Measurements from ENCODE around the gene GRIN1. TPM values are rescaled to one million over a fixed set of nuclear protein-coding genes. Genes with fewer than 3 reads are reported as not detected.
"Not testable (repeated sequence)": the region's sequence is repeated elsewhere in the genome, so short reads cannot be mapped to it uniquely, and the experiment has no call there.

GRIN1 gene
- total RNA-seq, 1 donor from 2014 or later = not detected

GRCh38 chr9:137129456-137130175, 9.3 kb upstream of the GRIN1 start:
- Mint-ChIP-seq H3K27ac (no peak overlapping the region), H3K36me3 (no peaks in the 10 kb centered on the region), H3K4me1 (peaks cover 22% of the 10 kb centered on the region), H3K27me3 (ENCODE audit: insufficient read depth, low read depth) (peaks cover 18% of the 10 kb centered on the region), H3K9me3 (no peaks in the 10 kb centered on the region), H3K4me3 (peak overlapping the region; percentile 89)
- H3K79me2 ChIP-seq (ENCODE audit: low read depth) = peaks cover 22% of the 10 kb centered on the region
- H4K20me1 ChIP-seq (ENCODE audit: low read depth) = peaks cover 11% of the 10 kb centered on the region
- peak; percentile 96 for DNase-seq (ENCODE audit: low spot score)
- H2AFZ ChIP-seq (replicated peaks) = peak overlapping the region; percentile 75
- H3K36me3 ChIP-seq = no peaks in the 10 kb centered on the region
- peak overlapping the region; percentile 33 for H3K9ac ChIP-seq
- peak overlapping the region; percentile 86 for H3K4me2 ChIP-seq
- no peaks in the 10 kb centered on the region for H3K9me3 ChIP-seq (ENCODE audit: low read depth)
- H3K27me3 ChIP-seq = peaks cover 46% of the 10 kb centered on the region
- TF ChIP-seq EZH2phosphoT487 (IDR thresholded peaks at IDR 0.05) (no peak), CTCF (IDR thresholded peaks at IDR 0.05) (no peak), EZH2 (IDR thresholded peaks at IDR 0.05) (peak; percentile 2)
- no peak overlapping the region for H3K27ac ChIP-seq
- H3K4me1 ChIP-seq = peaks cover 7% of the 10 kb centered on the region
- peak overlapping the region; percentile 83 for H3K4me3 ChIP-seq
- H3F3A ChIP-seq (ENCODE audit: low read depth) = peaks cover 2% of the 10 kb centered on the region

GRCh38 chr9:137130176-137130755, 8.7 kb upstream of the GRIN1 start:
- Histone ChIP-seq H3K9me3 (ENCODE audit: low read depth) (no peaks in the 10 kb centered on the region), H2AFZ (replicated peaks) (peak overlapping the region; percentile 75), H3K27me3 (peaks cover 52% of the 10 kb centered on the region), H3K79me2 (ENCODE audit: low read depth) (peaks cover 22% of the 10 kb centered on the region), H3K4me3 (peak overlapping the region; percentile 83), H3K27ac (no peak overlapping the region), H3K4me1 (peaks cover 7% of the 10 kb centered on the region), H3K4me2 (peak overlapping the region; percentile 86), H3K9ac (no peak overlapping the region), H3F3A (ENCODE audit: low read depth) (peaks cover 2% of the 10 kb centered on the region), H4K20me1 (ENCODE audit: low read depth) (peaks cover 11% of the 10 kb centered on the region), H3K36me3 (no peaks in the 10 kb centered on the region)
- TF ChIP-seq CTCF (IDR thresholded peaks at IDR 0.05) (no peak), EZH2phosphoT487 (IDR thresholded peaks at IDR 0.05) (no peak)
- peak; percentile 45 for DNase-seq (ENCODE audit: low spot score)
- Mint-ChIP-seq H3K27ac (no peak overlapping the region), H3K27me3 (ENCODE audit: insufficient read depth, low read depth) (peaks cover 18% of the 10 kb centered on the region), H3K36me3 (no peaks in the 10 kb centered on the region), H3K9me3 (no peaks in the 10 kb centered on the region), H3K4me1 (peaks cover 22% of the 10 kb centered on the region), H3K4me3 (peak overlapping the region; percentile 95)

GRCh38 chr9:137134191-137134590, 4.8 kb upstream of the GRIN1 start:
- peaks cover 2% of the 10 kb centered on the region for H3K4me1 Mint-ChIP-seq
- Histone ChIP-seq H3K4me1 (no peaks in the 10 kb centered on the region), H3K27me3 (peaks cover 91% of the 10 kb centered on the region), H3K27ac (no peak overlapping the region), H3F3A (ENCODE audit: low read depth) (peaks cover 9% of the 10 kb centered on the region), H4K20me1 (ENCODE audit: low read depth) (peaks cover 21% of the 10 kb centered on the region), H3K4me2 (no peak overlapping the region), H3K4me3 (no peak overlapping the region), H3K9ac (no peak overlapping the region), H3K36me3 (no peaks in the 10 kb centered on the region), H2AFZ (replicated peaks) (no peak overlapping the region), H3K9me3 (ENCODE audit: low read depth) (no peaks in the 10 kb centered on the region), H3K79me2 (ENCODE audit: low read depth) (peaks cover 2% of the 10 kb centered on the region)
- H3K4me3 Mint-ChIP-seq = no peak overlapping the region
- DNase-seq (ENCODE audit: low spot score) = no peak
- H3K27ac Mint-ChIP-seq = no peak overlapping the region
- no peak for TF ChIP-seq EZH2 (IDR thresholded peaks at IDR 0.05)
- no peak for TF ChIP-seq EZH2phosphoT487 (IDR thresholded peaks at IDR 0.05)
- TF ChIP-seq CTCF (IDR thresholded peaks at IDR 0.05) = no peak
- H3K27me3 Mint-ChIP-seq (ENCODE audit: insufficient read depth, low read depth) = peaks cover 45% of the 10 kb centered on the region
- H3K36me3 Mint-ChIP-seq = peaks cover 1% of the 10 kb centered on the region
- peaks cover 3% of the 10 kb centered on the region for H3K9me3 Mint-ChIP-seq

GRCh38 chr9:137135154-137135553, 3.8 kb upstream of the GRIN1 start:
- not testable (repeated sequence) for H3K36me3 Mint-ChIP-seq; H3K4me1 ChIP-seq; H3K27ac ChIP-seq; H3K36me3 ChIP-seq; H3K4me2 ChIP-seq; H3K9ac ChIP-seq; H3K9me3 Mint-ChIP-seq; H3K4me3 Mint-ChIP-seq; H3K27ac Mint-ChIP-seq; H3K9me3 ChIP-seq (ENCODE audit: low read depth); H3K4me1 Mint-ChIP-seq; H2AFZ ChIP-seq (replicated peaks); H3K79me2 ChIP-seq (ENCODE audit: low read depth); H3F3A ChIP-seq (ENCODE audit: low read depth); H3K4me3 ChIP-seq; DNase-seq (ENCODE audit: low spot score)
- H3K27me3 Mint-ChIP-seq (ENCODE audit: insufficient read depth, low read depth) = peaks cover 53% of the 10 kb centered on the region
- peaks cover 100% of the 10 kb centered on the region for H3K27me3 ChIP-seq
- peaks cover 30% of the 10 kb centered on the region for H4K20me1 ChIP-seq (ENCODE audit: low read depth)
